ENCODE results near the gene B4GALNT1. TPM values are rescaled to one million over a fixed set of nuclear protein-coding genes. Genes with fewer than 3 reads are reported as not detected.

Gene B4GALNT1
- total and polyA plus RNA-seq, 10 of the 15 experiments (the other 5 are each of a cell fraction or from before 2014, with no cell fraction given) = 0.01 to 0.38 (median 0.14) TPM; not detected in 3

DNA sequence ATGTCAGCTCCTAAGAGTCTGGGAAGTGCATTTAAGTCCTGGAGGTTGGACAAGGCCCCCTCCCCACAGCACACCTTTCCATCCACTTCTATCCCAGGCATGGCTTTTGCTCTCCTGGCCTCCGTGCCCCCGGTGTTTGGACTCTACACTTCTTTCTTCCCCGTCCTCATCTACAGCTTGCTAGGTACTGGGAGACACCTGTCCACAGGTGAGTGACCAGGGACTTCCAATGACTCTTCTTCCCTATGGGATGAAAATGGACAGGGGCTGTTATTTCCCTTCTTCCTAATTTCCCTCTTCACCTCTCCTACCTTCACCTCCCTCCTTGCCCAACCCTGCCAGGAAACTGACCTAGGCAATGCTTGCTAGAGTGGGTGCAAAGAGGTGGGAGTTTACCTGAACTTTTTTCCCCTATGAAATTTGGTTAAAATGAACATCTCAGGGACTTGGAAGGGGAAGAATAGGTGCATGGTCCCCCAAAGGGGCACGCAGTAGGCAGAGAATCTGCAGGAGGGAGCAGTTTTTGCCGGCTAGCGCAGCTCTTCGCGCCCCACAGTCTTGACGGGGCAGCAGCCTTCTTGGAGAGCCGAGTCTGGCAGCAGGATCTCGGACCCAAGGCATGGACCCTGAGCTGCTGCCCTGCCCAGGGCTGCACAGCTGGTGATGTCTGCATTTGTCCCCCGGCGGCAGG is 12.6 kb downstream of the B4GALNT1 start:
- no TSS peak for BruUV-seq (replicated peaks)
- FAIRE-seq (no peak), DNase-seq (ENCODE audit: low read depth, low spot score) (no peak), ATAC-seq (no peak)
- Histone ChIP-seq H3K4me2 (ENCODE audit: control insufficient read depth, insufficient read depth) (no peak overlapping the region), H3K4me1 (ENCODE audit: control insufficient read depth, insufficient read depth, low read length) (peaks cover 6% of the 10 kb centered on the region), H2AFZ (ENCODE audit: control insufficient read depth, low read depth, low read length) (no peak overlapping the region), H3K27me3 (replicated peaks in 1 of 2; ENCODE audit: control insufficient read depth in 2 of 2, insufficient read depth in 2 of 2, low read length in 1 of 2) (peaks cover 24 to 25% of the 10 kb centered on the region in 2 experiments; a peak in 3 of 4 replicates), H3K4me3 (no peak overlapping the region), H3K27ac (ENCODE audit: control insufficient read depth, insufficient read depth) (no peak overlapping the region), H3K9ac (ENCODE audit: control insufficient read depth, insufficient read depth, low read length) (no peak overlapping the region), H3K79me2 (ENCODE audit: control insufficient read depth, insufficient read depth, low read length) (no peaks in the 10 kb centered on the region), H3K36me3 (ENCODE audit: control insufficient read depth in 2 of 2, insufficient read depth in 2 of 2, low read length in 1 of 2) (no peaks in the 10 kb centered on the region), H4K20me1 (ENCODE audit: control insufficient read depth, insufficient read depth) (no peaks in the 10 kb centered on the region), H3K9me3 (replicated peaks; ENCODE audit: control insufficient read depth, insufficient read depth, low read length) (no peaks in the 10 kb centered on the region)
- ChIA-PET RAD21 (ENCODE audit: unreplicated experiment) (interaction anchor here (1.1 to 2.9 kb wide), 2 partner anchors 37 to 161 kb away, joined by 4 to 28 read pairs; partner anchors contain the start of gene GLI1), CTCF (interaction anchor here (0.6 to 7.8 kb wide), 17 partner anchors 9 to 162 kb away, joined by 3 to 119 read pairs (median 5); partner anchors contain the start of genes ARHGEF25, DCTN2 and PIP4K2C), SMC1A (ENCODE audit: uncharacterized antibody, unreplicated experiment) (interaction anchor here (0.9 to 1.9 kb wide), 8 partner anchors 27 to 162 kb away, joined by 3 to 7 read pairs (median 4); partner anchors contain the start of gene PIP4K2C), POLR2A (interaction anchor here (1.0 to 1.2 kb wide), 2 partner anchors 9 to 38 kb away, joined by 3 read pairs; partner anchors contain the start of gene ARHGEF25)
- intact Hi-C loops (cut with micrococcal nuclease; ENCODE audit: unreplicated experiment) (loop anchor here (5.0 kb wide), 1 partner anchor 163 kb away; the partner anchor contains the start of genes GLI1 and INHBE), in situ Hi-C loops (cut with MboI) (no loop called here)
- 10% methylated on average over 13 of the region's 13 CpGs for WGBS (ENCODE audit: insufficient coverage, insufficient replicate concordance, low lambda C conversion rate, missing lambda C conversion rate)
- TF ChIP-seq BCL11A (IDR thresholded peaks at IDR 0.05; ENCODE audit: low read depth, low read length) (no peak), JUNB (IDR thresholded peaks at IDR 0.05) (no peak)
- TF ChIP-seq, protein P1, sequence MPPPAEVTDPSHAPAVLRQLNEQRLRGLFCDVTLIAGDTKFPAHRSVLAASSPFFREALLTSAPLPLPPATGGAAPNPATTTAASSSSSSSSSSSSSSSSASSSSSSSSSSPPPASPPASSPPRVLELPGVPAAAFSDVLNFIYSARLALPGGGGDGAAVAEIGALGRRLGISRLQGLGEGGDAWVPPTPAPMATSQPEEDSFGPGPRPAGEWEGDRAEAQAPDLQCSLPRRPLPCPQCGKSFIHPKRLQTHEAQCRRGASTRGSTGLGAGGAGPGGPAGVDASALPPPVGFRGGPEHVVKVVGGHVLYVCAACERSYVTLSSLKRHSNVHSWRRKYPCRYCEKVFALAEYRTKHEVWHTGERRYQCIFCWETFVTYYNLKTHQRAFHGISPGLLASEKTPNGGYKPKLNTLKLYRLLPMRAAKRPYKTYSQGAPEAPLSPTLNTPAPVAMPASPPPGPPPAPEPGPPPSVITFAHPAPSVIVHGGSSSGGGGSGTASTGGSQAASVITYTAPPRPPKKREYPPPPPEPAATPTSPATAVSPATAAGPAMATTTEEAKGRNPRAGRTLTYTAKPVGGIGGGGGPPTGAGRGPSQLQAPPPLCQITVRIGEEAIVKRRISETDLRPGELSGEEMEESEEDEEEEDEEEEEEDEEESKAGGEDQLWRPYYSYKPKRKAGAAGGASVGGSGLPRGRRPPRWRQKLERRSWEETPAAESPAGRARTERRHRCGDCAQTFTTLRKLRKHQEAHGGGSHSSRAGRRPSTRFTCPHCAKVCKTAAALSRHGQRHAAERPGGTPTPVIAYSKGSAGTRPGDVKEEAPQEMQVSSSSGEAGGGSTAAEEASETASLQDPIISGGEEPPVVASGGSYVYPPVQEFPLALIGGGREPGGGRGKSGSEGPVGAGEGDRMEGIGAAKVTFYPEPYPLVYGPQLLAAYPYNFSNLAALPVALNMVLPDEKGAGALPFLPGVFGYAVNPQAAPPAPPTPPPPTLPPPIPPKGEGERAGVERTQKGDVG (CRISPR knock-in tag; IDR thresholded peaks at IDR 0.05) = no peak
